Measurements from ENCODE around the gene MRGPRF. TPM values are rescaled to one million over a fixed set of nuclear protein-coding genes. Genes with fewer than 3 reads are reported as not detected.

Gene MRGPRF
- total RNA-seq, 3 donors from 2014 or later (not counting 1 experiment from before 2014, with no cell fraction given): not detected

DNA sequence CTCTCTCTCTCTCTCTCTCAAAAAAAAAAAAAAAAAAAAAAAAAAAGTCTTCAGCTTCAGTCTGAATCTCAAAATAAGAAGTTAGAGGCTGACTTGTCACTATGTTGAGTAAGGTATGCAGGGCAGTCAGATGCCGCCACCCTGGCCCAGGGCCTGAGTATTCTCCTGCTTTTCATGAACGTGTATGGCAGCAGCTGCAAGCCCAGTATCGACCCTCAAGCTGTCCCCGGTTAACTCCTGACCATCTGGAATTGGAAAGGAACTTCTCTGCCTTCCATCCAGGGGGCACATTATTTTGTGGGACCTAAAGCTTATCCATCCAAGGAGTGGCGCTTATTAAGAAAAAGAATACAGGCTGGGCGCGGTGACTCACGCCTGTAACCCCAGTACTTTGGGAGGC lies 43.7 kb downstream of the MRGPRF start:
- WGBS (ENCODE audit: insufficient coverage): 80% methylated on average over 8 of the region's 8 CpGs
- no peaks in the 10 kb centered on the region for H3K36me3 ChIP-seq (ENCODE audit: control insufficient read depth, insufficient read depth, low read length)
- peaks cover 0 to 7% of the 10 kb centered on the region in 2 donors for H3K27me3 Mint-ChIP-seq (ENCODE audit: low read depth in 2 of 2)
- TF ChIP-seq CTCF (IDR thresholded peaks at IDR 0.05): no peak
- intact Hi-C loops (cut with micrococcal nuclease): no loop called here
- H3K9me3 ChIP-seq (ENCODE audit: control insufficient read depth, insufficient read depth, low read length): no peaks in the 10 kb centered on the region
- H3K4me1 ChIP-seq (ENCODE audit: control insufficient read depth, insufficient read depth, low read length): no peaks in the 10 kb centered on the region
- no peak overlapping the region for H3K4me3 Mint-ChIP-seq
- no peak overlapping the region for H3K4me3 ChIP-seq (ENCODE audit: low read length)
- H3K36me3 Mint-ChIP-seq: no peaks in the 10 kb centered on the region
- H3K4me1 Mint-ChIP-seq: peaks cover 0 to 4% of the 10 kb centered on the region in 2 donors
- H3K9me3 Mint-ChIP-seq: no peaks in the 10 kb centered on the region
- ATAC-seq: no peak
- DNase-seq: no peak
- H3K27ac Mint-ChIP-seq: no peak overlapping the region
- H3K27ac ChIP-seq (ENCODE audit: low read length): no peak overlapping the region
- H3K27me3 ChIP-seq (ENCODE audit: control insufficient read depth, insufficient read depth, low read length): no peaks in the 10 kb centered on the region

DNA sequence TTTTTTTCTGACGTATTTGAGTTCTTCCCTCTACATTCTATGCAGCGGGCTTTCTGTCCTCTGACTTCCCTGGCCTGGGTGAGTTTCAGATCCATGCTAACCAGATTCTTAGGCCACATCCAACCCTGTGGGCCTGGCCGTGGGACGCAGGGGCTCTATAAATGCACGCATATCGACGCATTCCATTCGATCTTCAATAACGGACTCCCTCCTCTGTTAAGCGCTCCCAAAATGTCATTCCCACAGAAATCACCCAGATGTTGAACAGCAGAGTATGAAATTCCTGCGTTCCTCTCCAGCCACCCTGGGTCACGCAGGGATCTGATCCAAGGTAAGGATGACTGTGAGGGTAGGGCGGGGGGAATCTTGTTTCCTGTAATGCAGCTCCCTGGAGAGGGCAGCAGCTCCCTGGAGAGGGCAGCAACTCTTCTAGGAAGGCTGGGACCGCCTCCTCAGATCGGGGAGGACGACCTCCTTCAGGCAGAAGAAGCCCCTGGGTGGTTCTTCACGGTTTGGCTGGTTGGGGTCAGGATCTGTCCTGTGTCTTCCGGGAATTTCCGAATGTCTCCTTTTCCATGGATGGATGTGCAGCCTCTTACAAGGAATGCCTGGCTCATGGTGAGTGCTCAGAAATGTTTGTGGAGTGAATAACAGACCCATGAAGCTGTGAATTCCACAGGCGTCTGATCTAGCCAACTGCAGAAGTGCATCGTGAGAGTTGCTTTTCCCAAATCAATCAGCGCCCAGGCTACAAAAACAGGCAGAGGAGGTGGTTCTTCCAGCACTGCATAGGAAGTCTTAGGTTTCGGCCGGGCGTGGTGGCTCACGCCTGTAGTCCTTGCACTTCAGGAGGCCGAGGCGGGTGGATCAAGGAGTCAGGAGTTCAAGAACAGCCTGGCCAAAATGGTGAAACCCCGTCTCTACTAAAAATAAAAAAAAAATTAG lies 44.5 kb downstream of the MRGPRF start:
- no peak for ATAC-seq
- no peak for DNase-seq

GRCh38 chr11:68966894-68967780 lies 45.9 kb downstream of the MRGPRF start:
- H3K4me1 Mint-ChIP-seq: peaks cover 4 to 5% of the 10 kb centered on the region in 2 donors
- WGBS (ENCODE audit: insufficient coverage): 88% methylated on average over 9 of the region's 9 CpGs
- no peak for DNase-seq
- Histone ChIP-seq H3K4me3 (ENCODE audit: low read length) (no peak overlapping the region), H3K27ac (ENCODE audit: low read length) (no peak overlapping the region), H3K9me3 (ENCODE audit: control insufficient read depth, insufficient read depth, low read length) (no peaks in the 10 kb centered on the region), H3K27me3 (ENCODE audit: control insufficient read depth, insufficient read depth, low read length) (no peaks in the 10 kb centered on the region), H3K4me1 (ENCODE audit: control insufficient read depth, insufficient read depth, low read length) (no peaks in the 10 kb centered on the region), H3K36me3 (ENCODE audit: control insufficient read depth, insufficient read depth, low read length) (no peaks in the 10 kb centered on the region)
- intact Hi-C loops (cut with micrococcal nuclease): no loop called here
- no peaks in the 10 kb centered on the region for H3K36me3 Mint-ChIP-seq
- no peak for ATAC-seq
- no peak overlapping the region for H3K4me3 Mint-ChIP-seq
- no peak for TF ChIP-seq CTCF (IDR thresholded peaks at IDR 0.05)
- H3K27me3 Mint-ChIP-seq (ENCODE audit: low read depth in 2 of 2): peaks cover 0 to 7% of the 10 kb centered on the region in 2 donors
- H3K9me3 Mint-ChIP-seq: no peaks in the 10 kb centered on the region
- H3K27ac Mint-ChIP-seq: no peak overlapping the region

More for the DNA sequence above, 44.5 kb downstream of the MRGPRF start:
- Mint-ChIP-seq H3K9me3 (no peaks in the 10 kb centered on the region), H3K36me3 (no peaks in the 10 kb centered on the region), H3K27me3 (ENCODE audit: low read depth in 2 of 2) (peaks cover 0 to 7% of the 10 kb centered on the region in 2 donors), H3K4me1 (peaks cover 0 to 4% of the 10 kb centered on the region in 2 donors), H3K4me3 (no peak overlapping the region), H3K27ac (no peak overlapping the region)
- Histone ChIP-seq H3K27me3 (ENCODE audit: control insufficient read depth, insufficient read depth, low read length) (no peaks in the 10 kb centered on the region), H3K9me3 (ENCODE audit: control insufficient read depth, insufficient read depth, low read length) (no peaks in the 10 kb centered on the region), H3K36me3 (ENCODE audit: control insufficient read depth, insufficient read depth, low read length) (no peaks in the 10 kb centered on the region), H3K27ac (ENCODE audit: low read length) (no peak overlapping the region), H3K4me1 (ENCODE audit: control insufficient read depth, insufficient read depth, low read length) (no peaks in the 10 kb centered on the region), H3K4me3 (ENCODE audit: low read length) (no peak overlapping the region)
- 81% methylated on average over 29 of the region's 29 CpGs for WGBS (ENCODE audit: insufficient coverage)
- intact Hi-C loops (cut with micrococcal nuclease): no loop called here
- TF ChIP-seq CTCF (IDR thresholded peaks at IDR 0.05): no peak
